GM21737 (cell line): ENCODE data around the gene HOXC9.

Experiments
- ATAC-seq: cut with Tn5 transposase; IDR thresholded peaks from one replicate; pipeline ENCODE4 v1.9.1; 2021; ENCODE audit warnings: mild to moderate bottlenecking, moderate library complexity; ENCODE audit not compliant: unreplicated experiment

Gene HOXC9

DNA sequence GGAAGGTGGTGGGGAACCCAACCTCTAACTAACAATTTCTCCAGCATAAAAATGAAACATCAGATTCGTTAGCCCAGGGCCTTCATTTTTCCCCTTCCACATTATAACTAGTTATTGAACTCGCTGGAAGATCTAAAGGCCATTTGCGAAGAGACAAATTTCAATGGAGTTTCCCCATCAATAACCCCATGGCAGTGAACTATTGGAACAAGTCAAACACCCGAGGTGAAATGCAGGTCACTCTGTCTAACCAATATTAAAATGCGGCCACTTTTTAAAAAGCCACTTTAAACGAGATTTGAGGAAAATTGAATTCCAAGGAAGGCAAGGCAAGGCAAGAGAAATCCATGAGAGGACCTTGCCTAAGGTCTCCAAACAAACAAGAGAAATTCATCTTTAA is 49.1 kb downstream of the HOXC9 start:
- no peak for ATAC-seq

DNA sequence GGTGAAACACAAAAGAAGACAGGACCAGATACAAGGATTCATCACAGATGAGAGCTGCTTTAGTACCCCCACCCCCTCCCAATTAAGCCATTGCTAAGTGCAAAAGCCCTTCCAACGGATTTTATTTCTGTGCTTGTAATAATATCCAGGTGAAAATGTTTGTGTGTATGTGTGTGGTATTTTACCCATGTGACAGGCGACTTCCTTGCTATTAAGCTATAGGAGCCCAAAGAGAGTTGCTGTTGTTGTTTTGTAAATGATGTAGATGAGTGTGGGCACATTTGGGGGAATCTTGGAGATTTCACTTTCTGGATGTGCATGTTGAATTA is 50.5 kb downstream of the HOXC9 start:
- no peak for ATAC-seq

DNA sequence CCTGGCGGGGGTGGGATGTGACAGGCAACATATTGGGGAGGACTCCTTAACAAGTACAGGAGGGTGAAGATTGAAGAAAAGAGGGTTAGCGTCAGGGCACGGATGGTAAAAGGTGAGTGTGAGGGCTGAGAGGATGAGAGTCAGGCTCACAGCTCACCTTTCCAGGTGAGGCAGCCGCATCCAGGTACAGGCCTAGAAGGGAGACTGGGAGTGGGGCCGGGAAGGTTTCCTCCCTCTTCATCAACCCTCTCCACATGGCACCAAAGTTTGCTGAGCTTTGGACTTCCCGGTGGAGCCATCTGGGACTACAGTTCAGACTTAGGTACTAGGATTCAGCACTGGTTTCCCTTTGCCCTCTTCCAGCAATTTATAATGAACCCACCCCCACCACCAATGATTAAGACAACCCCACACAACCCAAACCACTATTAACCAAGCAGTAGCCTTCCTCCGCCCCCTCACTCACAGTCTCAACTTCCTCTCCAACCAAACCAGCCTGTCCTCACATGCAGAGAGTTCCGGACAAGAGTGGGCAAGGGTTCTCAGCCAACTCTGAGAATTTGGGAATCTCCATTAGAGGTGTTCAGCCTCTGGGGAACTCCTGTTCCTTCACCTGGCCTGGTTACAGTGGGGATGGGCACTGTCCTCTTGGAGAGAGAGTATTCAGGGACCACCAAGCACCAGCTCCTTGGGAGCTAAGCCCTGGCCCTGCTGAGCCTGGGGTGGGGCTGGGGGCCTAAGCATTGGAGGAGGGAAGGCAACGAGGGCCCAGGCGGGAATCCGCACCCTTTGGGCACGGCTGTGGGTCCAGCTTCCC is 51.3 kb downstream of the HOXC9 start:
- ATAC-seq: no peak

GRCh38 chr12:54051874-54052437 is 52.0 kb downstream of the HOXC9 start:
- ATAC-seq: no peak

GRCh38 chr12:54052438-54053002 is 52.6 kb downstream of the HOXC9 start:
- ATAC-seq: no peak
